ENCODE measurements around the gene KRTAP12-3. TPM values are rescaled to one million over a fixed set of nuclear protein-coding genes. Genes with fewer than 3 reads are reported as not detected.
A peak's percentile ranks its signal among the peaks of the same experiment; 100 is the strongest.

KRTAP12-3 gene
- total and polyA plus RNA-seq, 8 donors = not detected

GRCh38 chr21:44653123-44653522 lies 4.6 kb upstream of the KRTAP12-3 start:
- TF ChIP-seq CTCF (IDR thresholded peaks at IDR 0.05) (no peak), POLR2AphosphoS5 (IDR thresholded peaks at IDR 0.05) (no peak)
- intact Hi-C loops (cut with DNase I; ENCODE audit: low total_unique reads) = no loop called here
- no peaks in the 10 kb centered on the region for H3K36me3 ChIP-seq
- 60 to 71% (median 65%) methylated on average over 14 of the region's 14 CpGs for WGBS, 5 donors
- no peak overlapping the region for H3K4me3 ChIP-seq
- H3K27me3 ChIP-seq = peaks cover 0 to 33% (median 8%) of the 10 kb centered on the region in 3 donors
- H3K9me3 ChIP-seq = peaks cover 0 to 22% (median 11%) of the 10 kb centered on the region in 4 donors
- DNase-seq = peak in 1 of 2 donors; percentile 22
- H3K4me1 ChIP-seq = no peaks in the 10 kb centered on the region
- no peak overlapping the region for H3K27ac ChIP-seq

GRCh38 chr21:44653656-44654575 lies 3.8 kb upstream of the KRTAP12-3 start:
- DNase-seq = no peak
- intact Hi-C loops (cut with DNase I; ENCODE audit: low total_unique reads) = no loop called here
- Histone ChIP-seq H3K36me3 (no peaks in the 10 kb centered on the region), H3K27ac (no peak overlapping the region), H3K4me3 (no peak overlapping the region), H3K9me3 (peaks cover 0 to 22% (median 11%) of the 10 kb centered on the region in 4 donors), H3K4me1 (no peaks in the 10 kb centered on the region), H3K27me3 (peaks cover 0 to 38% (median 8%) of the 10 kb centered on the region in 3 donors)
- TF ChIP-seq EP300 (IDR thresholded peaks at IDR 0.05) = no peak
- no peak for TF ChIP-seq POLR2A (IDR thresholded peaks at IDR 0.05)
- TF ChIP-seq POLR2AphosphoS5 (IDR thresholded peaks at IDR 0.05) = no peak
- no peak for TF ChIP-seq CTCF (IDR thresholded peaks at IDR 0.05)
- 68 to 86% (median 77%) methylated on average over 14 to 17 of the region's 17 CpGs for WGBS, 5 donors

DNA sequence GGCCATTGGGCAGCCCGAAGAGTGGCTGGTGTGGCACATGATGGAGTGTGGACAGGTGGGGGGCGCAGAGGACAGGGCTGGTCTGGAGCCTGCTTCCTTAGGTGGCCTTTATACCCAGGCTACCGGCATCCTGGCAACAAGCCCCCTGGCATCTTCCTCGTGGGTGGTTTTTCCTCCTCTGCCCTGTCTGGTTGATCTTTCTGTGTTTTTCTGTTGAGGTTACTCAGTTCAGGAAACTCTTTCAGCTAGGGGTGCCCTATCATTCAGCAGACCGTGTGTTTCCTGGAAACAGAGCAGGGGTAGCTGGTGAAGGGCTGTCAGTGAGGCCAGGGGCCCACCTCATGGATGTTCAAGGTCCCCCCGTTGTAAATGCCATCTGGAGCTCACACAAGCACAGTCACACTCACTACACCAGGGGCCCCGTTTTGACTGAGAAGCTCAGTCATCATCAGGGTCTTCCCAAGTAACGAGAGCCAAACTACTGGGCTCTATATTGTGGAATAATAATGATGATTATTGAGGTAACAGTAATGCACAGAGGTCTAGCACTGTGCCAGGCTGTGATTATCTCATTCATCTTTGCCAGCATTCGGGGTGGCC lies 3.1 kb upstream of the KRTAP12-3 start, which contains the start of gene KRTAP12-4:
Gene KRTAP12-4 (minus strand): TSS at position 84 of the 600 bp plus-strand sequence. CDS start 45 bp downstream, at position 39.
- no peak for DNase-seq
- intact Hi-C loops (cut with DNase I; ENCODE audit: low total_unique reads) = no loop called here
- 52 to 73% (median 68%) methylated on average over 8 to 9 of the region's 9 CpGs for WGBS, 5 donors

More for the DNA sequence above, 3.1 kb upstream of the KRTAP12-3 start, which contains the start of gene KRTAP12-4:
- TF ChIP-seq CTCF (IDR thresholded peaks at IDR 0.05) = no peak
- TF ChIP-seq POLR2AphosphoS5 (IDR thresholded peaks at IDR 0.05) = no peak
- no peak for TF ChIP-seq POLR2A (IDR thresholded peaks at IDR 0.05)
- no peak for TF ChIP-seq EP300 (IDR thresholded peaks at IDR 0.05)
- H3K9me3 ChIP-seq = peaks cover 0 to 22% (median 11%) of the 10 kb centered on the region in 4 donors
- H3K36me3 ChIP-seq = no peaks in the 10 kb centered on the region
- no peak within 1 kb of the TSS for H3K27ac ChIP-seq
- no peaks in the 10 kb centered on the region for H3K4me1 ChIP-seq
- peaks cover 0 to 32% (median 10%) of the 10 kb centered on the region in 3 donors for H3K27me3 ChIP-seq
- H3K4me3 ChIP-seq = no peak within 1 kb of the TSS
